Breast epithelium (tissue), 3 donors: ENCODE measurements around the gene SPRED2.

ENCODE experiments used
- CTCF ChIP-seq, 3 donors: fragments of 450-650 bp; IDR thresholded peaks; one replicate each; pipeline ENCODE4 v1.5.1; 2016 to 2017; ENCODE audit warnings: antibody characterized with exemption in 3 of 3, mild to moderate bottlenecking in 3 of 3, moderate library complexity in 3 of 3
- POLR2AphosphoS5 ChIP-seq, 3 donors: sonication (generic); formaldehyde crosslinking; IDR thresholded peaks; one replicate each; pipeline ENCODE4 v1.6.1; 2017; ENCODE audit warnings: antibody characterized with exemption in 3 of 3

GRCh38 chr2:65379721-65380171 is 52.7 kb downstream of the SPRED2 start:
- TF ChIP-seq CTCF (IDR thresholded peaks at IDR 0.05) (no peak), POLR2AphosphoS5 (IDR thresholded peaks at IDR 0.05) (no peak)
